NOMO-1 treated with DMSO at 0.1 percent for 48 hours (cell line): ENCODE data around the gene ANO1.
"Not testable (repeated sequence)": the region's sequence is repeated elsewhere in the genome, so short reads cannot be mapped to it uniquely, and the experiment has no call there.

Experiments used
- DNase-seq: peaks from one replicate; lab custom pipeline; 2025; ENCODE audit not compliant: unreplicated experiment; lab: John Stamatoyannopoulos, UW

The ANO1 gene

DNA sequence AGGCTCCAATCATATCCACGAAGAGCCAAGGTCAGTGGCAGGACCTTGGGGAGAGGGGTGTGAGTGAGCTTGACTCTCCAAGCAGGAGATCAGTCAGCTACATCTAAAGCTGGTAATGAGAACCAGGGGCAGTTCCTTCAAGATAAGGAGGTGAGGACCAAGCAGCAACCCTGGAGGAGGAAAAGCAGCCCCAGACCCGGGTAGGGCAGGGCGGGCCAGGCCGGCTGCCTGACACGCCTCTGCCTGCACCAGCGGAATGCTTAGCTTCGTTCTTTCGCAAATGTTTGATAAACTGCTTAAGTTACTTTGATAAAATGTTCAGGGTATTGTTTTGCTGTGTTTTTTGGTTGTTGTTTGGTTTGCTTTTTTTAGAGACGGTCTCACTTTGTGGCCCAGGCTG, 106.3 kb downstream of the ANO1 start:
- no peak for DNase-seq

DNA sequence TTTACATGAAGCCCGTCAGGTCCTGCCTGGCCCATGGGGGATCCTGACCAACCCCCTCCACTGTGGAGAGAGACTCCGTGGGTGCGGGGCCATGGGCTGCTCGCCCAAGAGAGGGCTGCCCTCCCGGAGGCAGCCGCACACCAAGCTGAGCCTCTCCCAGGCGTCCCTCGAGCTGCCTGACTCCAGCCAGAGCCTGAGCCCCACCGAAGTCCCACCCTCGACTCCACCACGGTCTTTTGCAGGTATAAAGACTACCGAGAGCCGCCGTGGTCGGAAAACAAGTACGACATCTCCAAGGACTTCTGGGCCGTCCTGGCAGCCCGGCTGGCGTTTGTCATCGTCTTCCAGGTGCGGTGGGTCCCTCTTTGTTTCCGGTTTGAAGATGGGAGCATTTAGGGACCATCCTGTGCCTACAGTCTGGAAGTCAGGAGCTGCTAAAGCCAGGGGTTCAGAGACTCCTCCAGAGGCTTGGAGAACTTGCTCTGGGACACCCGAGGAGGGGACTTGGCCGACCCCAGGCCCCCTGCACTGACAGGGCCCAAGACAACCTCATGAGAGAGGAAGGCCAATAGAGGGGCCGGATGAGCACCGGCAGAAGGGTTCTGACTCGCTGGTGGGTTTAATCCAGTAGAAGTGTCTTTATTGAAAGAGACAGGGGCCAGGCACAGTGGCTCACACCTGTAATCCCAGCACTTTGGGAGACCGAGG, 107.4 kb downstream of the ANO1 start:
- DNase-seq = no peak

DNA sequence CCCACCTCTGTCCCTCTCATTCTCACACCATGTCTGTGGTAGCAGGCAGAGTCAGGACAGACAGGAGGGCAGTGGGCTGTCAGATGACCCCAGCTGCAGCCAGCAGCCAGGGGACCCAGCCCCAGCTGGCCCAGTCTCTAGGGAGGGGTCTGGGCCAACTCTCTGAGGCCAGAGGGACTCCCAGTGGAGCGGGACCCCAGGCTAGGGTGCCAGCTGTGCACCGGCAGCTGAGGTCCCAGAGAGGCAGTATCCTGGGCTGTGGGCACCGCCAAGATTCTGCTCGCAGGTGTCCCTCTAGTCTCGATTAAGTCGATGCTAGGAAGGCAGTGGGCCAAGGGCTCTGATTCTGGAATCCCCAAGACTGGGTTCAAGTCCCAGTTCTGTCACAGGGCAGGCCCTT, 108.3 kb downstream of the ANO1 start:
- no peak for DNase-seq

DNA sequence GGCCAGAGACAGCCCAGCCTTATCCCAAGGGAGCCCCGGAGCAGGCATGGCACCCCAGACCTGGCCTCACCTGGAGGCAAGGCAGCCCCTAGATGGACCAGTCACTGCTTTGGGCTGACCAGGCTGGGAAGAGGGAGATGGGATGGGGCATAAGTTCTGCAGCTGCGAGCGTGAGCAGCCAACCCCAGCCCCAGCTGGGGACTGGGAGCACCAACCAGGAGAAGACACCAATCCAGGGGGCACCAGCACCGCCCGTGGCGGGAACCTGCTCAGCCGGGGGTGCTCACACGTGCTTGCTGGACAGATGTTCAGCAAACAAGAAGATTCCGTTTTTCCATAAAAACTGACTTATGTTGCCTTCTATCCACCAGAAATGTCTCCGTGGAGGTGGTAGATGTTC, 108.8 kb downstream of the ANO1 start:
- no peak for DNase-seq

DNA sequence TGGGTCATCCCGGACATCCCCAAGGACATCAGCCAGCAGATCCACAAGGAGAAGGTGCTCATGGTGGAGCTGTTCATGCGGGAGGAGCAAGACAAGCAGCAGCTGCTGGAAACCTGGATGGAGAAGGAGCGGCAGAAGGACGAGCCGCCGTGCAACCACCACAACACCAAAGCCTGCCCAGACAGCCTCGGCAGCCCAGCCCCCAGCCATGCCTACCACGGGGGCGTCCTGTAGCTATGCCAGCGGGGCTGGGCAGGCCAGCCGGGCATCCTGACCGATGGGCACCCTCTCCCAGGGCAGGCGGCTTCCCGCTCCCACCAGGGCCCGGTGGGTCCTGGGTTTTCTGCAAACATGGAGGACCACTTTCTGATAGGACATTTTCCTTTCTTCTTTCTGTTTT, 109.7 kb downstream of the ANO1 start:
- DNase-seq = no peak

DNA sequence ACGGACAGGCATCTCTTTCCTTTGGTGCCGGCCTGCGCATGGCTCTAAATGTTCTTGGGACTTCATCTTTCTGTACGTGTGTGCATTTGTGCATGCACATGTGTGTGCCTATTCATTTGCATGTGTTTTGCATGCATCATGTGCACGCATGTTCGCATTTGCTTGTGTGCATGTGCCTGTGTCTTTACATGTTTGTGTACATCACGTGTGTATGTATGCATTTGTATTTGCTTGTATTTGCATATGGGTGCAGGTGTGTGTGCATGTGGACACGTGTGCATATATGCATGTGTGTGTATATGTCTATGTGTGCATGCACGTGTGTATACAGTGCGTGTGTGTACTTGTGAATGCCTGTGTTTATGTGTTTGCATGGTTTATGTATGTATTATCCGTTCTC, 111.5 kb downstream of the ANO1 start:
- no peak for DNase-seq

DNA sequence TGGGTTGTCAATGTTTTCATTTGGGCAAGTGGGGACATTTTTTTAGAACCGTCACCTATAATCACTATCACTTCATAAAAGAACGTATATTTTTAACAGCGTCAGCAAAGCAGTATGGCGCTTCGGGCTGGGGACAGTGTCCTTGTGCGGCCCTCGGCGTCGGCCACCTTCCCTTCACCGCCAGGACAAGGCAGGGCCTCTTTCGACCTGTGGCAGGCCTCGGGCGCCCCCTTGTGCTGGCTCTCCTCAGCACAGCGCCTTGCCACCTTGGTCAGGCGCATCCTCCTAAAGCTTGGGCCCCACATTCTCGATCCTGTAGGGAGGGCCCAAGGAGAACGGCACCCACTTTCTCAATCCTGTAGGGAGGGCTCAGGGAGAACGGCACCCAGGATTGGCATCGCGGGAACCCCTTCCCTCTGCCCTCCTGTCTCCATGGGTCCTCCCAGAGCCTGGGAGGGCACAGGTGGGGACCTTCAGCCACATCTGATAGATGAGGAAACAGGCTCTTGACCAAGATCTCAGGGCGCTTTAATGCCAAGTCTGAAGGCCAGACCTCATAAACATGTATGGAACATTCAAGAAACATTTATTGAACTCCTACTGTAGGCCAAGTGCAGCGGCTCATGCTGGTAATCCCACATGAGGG, 113.5 kb downstream of the ANO1 start:
- peak; percentile 44 for DNase-seq

DNA sequence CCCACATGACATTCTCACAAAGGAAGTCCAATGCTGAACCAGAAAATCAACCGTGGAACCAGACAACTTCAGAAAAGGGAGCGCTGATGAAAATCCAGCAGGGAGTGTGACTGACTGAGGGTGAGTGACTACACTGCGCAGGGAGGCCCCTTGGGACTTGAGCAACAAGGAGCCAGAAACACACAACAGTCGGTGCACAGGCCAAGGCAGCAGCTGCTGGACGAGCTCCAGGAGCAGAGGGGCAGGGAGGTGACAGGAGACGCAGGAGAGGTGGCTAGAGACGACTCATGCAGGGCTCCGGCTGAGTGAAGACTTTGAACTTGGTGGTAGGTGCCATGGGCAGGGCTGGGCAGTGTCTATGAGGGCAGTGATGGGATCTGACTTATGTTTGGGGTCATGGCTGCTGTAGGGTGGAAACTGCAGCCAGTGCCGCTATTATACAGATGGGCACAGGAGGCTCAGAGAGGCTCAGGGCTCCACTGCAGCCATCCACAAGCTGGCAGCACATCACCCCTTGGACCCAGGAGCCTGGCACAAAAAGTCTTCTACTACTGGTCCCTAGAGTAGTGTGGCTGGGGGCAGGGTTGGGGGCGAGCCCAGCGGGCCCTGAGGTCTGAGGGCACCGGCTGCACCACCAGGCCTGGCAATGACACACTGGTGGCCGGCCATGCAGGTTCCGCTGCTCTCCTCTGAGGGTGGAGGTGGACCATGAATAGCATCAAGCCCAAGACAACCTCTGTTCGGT, 114.7 kb downstream of the ANO1 start:
- no peak for DNase-seq

DNA sequence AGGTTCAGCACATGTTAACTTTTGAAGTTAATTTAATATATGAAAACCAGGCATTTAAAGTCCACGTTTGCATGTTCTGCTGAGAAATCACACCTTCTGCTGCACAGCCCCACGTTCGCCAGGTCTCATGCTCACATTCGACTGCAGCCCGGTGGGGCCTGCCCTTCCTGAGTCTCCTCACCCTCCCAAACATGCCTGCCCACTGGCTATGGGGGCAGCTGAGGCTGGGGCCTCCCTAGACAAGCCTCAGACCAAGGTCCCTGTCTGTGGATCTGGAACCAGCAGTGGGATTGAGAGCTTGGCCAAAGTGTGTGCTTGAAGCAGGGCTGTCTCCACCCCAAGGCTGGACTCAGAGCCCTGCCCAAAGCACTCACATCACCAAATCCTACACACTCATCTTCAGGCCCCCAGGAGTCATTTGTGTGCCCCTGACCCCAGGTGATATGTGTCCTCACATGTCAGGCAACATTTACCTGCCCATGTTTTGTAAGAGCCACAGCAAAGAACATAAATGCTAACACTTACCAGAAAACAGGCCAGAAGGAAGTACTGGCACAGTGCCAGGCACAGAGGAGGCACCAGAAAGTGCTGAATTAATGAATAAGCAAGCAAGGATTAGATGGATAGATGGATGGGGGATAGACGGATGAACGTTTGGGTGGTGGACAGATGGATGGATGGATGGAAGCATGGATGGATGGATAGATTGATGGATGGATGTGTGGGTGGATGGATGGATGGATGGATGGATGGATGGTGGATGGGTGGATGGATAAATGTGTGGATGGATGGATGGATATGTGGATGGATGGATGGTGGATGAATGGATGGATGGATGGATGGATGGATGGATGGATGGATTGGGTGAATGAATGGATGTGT, 115.5 kb downstream of the ANO1 start:
- DNase-seq = no peak

DNA sequence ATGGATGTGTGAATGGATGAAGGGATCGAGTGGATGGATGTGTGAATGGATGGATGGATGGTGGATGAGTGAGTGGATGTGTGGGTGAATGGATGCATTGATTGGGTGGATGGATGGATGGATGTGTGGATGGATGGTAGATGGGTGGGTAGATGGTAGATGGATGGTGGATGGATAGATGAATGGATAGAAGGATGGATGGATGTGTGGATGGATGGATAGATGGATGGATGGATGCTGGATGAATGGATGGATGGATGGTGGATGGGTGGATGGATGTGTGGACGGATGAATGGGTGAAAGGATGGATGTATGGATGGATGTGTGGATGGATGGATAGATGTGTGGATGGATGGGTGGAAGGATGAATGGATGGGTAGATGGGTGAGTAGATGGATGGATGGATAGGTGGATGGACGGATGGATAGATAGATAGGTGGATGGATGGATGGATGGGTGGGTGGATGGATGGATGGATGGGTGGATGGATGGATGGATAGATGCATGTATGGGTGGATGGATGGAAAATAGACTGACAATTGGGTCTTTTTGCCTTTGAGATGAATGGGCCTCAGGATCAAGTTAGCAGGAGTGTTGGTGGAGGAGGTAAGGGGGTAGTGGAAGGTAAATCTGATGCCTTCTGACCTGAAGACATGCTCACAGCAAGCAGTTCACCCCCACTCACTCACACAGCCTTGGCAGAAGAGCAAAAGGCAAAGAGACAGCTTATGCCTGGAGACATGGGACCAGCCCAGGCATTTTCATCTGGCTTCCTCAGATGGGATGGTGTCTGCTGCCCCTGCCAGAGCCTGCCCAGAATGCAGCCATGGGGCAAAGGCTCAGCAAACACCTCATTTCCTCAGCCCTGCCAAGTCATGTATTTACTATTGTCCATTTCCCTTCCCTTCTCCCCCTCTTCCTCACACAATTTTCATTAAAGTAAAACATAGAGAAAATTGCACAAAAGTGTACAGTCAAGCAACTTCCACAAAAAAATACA, 117.0 kb downstream of the ANO1 start:
- DNase-seq = no peak

DNA sequence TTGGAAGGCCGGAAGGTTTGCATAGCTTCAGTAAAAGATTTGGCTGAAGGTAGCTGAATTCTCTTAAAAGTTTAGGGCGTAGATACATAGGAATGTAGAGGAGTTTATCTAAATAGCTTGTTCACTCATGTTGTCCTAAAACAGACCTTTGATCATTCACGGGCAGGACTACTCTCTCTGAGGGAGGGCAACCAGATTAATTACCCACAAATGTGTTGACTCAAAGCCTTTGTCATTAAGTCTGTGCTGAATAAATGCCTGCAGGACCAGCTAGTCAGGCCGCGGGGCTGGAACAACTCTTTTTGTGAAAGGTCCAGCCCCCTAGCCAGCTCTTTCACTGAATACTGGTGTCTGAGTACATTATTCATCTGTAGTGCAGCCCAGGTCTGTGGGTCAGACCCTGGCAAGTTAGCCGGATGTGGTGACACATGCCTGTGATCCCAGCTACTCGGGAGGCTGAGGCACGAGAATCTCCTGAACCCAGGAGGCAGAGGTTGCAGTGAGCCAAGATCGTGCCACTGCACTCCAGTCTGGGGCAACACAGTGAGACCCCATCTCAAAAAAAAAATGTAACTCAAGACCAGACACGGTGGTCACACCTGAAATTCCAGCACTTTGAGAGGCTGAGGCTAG, 122.2 kb downstream of the ANO1 start:
- no peak for DNase-seq

DNA sequence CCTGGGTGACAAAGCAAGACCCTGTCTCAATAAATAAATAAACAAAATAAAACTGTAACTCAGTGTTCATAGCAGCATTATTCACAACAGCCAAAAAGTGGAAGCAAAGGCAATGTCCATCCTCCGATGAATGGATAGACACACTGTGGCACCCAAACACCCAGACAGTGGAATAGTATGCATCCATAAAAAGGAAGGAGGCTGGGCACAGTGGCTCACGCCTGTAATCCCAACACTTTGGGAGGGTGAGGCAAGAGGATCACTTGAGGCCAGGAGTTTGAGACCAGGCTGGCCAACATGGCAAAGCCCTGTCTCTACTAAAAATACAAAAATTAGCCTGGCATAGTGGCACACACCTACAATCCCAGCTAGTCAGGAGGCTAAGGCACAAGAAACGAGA, 122.9 kb downstream of the ANO1 start:
- not testable (repeated sequence) for DNase-seq

DNA sequence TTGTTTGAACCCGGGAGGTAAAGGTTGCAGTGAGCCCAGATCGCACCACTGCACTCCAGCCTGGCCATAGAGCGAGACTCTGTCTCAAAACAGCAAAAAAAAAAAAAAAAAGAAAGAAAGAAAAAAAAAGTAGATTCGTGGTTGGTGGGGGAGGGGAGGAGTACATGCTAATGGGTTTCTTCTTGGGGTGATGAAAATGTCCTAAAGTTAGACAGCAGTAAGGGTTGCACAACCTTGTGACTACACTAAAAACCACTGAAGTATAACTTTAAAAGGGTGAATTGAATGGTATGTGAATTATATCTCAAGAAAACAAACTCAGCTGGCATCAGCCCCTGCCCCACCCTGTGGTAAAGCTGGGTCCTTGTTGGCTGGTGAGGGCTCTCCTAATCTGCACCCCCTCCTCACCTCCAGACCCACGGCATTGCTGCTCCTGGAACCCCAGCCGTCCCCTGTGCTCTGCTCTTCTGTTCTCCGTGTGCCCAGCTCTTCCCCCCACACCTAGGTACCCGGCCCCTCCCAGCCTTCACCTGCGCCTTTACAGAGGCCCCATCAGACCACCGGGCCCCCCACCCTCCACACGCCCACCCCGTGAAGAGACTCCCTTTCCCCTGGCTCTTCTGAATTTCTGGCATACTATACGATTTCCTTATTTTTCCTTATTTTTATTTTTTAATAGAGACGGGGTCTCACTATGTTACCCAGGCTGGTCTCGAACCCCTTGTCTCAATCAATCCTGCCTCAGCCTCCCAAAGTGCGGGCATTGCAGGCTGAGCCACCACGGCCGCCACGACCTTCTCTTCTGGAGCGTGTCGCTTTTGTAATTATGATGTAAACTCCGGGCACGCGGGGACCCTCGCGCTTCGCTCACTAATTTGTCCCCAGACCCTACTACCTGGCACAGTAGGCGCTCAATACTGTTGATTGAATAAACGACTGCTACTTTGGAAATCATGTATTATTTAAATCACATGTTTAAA, 124.1 kb downstream of the ANO1 start:
- peak; percentile 82 for DNase-seq

DNA sequence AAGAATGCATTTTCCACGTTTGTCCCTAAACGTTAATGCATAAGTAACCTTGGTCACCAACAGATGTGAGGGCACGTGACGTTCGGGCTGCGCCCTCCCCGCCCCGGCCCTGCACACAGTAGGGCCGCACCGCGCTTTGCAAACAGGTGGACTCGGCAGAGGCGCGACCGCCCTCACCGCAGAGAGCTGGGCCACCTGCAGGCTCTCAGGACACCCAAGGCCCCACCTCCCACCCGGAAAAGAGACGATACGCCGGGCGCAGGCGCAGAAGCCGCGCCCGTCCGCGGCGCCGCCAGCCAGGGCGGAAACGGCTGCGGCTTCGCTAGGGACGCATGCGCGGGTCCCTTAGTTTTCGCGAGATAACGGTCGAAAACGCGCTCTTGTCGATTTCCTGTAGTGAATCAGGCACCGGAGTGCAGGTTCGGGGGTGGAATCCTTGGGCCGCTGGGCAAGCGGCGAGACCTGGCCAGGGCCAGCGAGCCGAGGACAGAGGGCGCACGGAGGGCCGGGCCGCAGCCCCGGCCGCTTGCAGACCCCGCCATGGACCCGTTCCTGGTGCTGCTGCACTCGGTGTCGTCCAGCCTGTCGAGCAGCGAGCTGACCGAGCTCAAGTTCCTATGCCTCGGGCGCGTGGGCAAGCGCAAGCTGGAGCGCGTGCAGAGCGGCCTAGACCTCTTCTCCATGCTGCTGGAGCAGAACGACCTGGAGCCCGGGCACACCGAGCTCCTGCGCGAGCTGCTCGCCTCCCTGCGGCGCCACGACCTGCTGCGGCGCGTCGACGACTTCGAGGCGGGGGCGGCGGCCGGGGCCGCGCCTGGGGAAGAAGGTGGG, 125.0 kb downstream of the ANO1 start, which contains the start of gene FADD:
Gene FADD, plus strand, starts transcription at position 377 of the 831 bp plus-strand sequence. Its CDS starts 164 bp downstream, at position 541.
- peak; percentile 86 for DNase-seq

DNA sequence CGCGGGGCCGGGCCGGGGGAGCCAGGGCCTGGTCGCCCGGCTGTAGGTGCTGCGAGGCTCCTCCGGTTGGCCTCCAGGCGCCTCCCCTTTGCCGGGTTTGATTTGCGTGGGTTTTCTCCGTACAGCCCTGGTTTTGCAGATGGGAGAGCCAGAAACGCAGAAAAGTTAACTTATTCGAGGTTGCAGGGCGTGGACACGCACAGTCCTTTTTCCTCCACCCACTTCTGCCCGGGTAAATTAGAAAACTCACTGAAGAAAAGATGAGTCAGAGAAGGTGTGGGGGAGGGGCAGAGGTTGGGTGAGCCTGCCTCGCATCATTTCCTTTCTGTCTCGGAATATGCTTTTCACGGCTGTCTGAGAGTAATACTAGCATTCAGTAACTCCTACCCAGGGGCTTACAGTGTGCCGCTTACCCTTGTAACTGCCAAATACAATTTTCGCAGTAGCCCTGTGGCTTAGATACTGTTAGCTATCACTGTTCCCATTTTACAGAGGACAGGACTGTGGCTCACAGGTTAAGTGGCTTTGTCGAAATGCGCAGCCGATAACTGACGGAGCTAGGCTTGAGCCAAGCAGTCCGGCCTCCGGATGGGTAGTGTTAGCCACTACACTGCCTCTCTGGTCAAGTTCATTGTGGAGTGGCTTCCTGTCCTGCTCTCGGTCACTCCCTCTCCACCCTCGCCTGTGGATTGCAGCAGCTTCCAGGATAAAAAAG, 125.8 kb downstream of the ANO1 start:
- DNase-seq = peak; percentile 84

DNA sequence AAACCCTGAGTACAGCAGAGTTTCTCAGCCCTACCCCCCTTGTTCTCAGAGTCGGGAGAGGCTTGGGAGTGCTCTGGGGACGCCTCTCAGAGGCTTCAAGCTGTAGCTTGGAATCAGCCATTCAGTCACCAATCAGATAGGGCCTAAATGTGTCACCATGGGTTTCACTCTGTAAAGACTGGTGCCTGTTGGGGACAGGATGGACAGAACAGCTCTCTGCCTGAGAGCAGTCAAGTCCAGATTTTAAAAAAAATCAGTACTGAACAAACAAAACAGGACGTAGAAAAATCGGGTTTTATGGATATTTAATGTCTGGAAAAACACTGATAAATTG, 126.3 kb downstream of the ANO1 start:
- no peak for DNase-seq
